ENCODE measurements around the gene APBA1. TPM values are rescaled to one million over a fixed set of nuclear protein-coding genes. Genes with fewer than 3 reads are reported as not detected.

The APBA1 gene
- total RNA-seq, 1 experiment from 2014 or later = 0.25 TPM

GRCh38 chr9:69527454-69527853, 144.7 kb downstream of the APBA1 start:
- no peak for DNase-seq (ENCODE audit: low spot score)

GRCh38 chr9:69526699-69527098, 145.5 kb downstream of the APBA1 start:
- DNase-seq (ENCODE audit: low spot score) = no peak

GRCh38 chr9:69519470-69520240, 152.5 kb downstream of the APBA1 start:
- no peak for DNase-seq (ENCODE audit: low spot score)

GRCh38 chr9:69516353-69517322, 155.5 kb downstream of the APBA1 start:
- no peak for DNase-seq (ENCODE audit: low spot score)

GRCh38 chr9:69515810-69516209, 156.4 kb downstream of the APBA1 start:
- DNase-seq (ENCODE audit: low spot score) = no peak

- no peak for DNase-seq (ENCODE audit: low spot score)
Measured at GRCh38 chr9:69513141-69513820, 158.9 kb downstream of the APBA1 start.

GRCh38 chr9:69504058-69504457, 168.1 kb downstream of the APBA1 start:
- DNase-seq (ENCODE audit: low spot score) = no peak

- no peak for DNase-seq (ENCODE audit: low spot score)
Measured at GRCh38 chr9:69502671-69503301, 169.4 kb downstream of the APBA1 start.

- no peak for DNase-seq (ENCODE audit: low spot score)
Measured at GRCh38 chr9:69500896-69501295, 171.3 kb downstream of the APBA1 start.

GRCh38 chr9:69499959-69500358, 172.2 kb downstream of the APBA1 start:
- DNase-seq (ENCODE audit: low spot score) = no peak

- no peak for DNase-seq (ENCODE audit: low spot score)
Measured at GRCh38 chr9:69499407-69499806, 172.8 kb downstream of the APBA1 start.

GRCh38 chr9:69498470-69498869, 173.7 kb downstream of the APBA1 start:
- DNase-seq (ENCODE audit: low spot score) = no peak

- DNase-seq (ENCODE audit: low spot score) = no peak
Measured at GRCh38 chr9:69497816-69498215, 174.4 kb downstream of the APBA1 start.

GRCh38 chr9:69496846-69497450, 175.2 kb downstream of the APBA1 start:
- DNase-seq (ENCODE audit: low spot score) = no peak

GRCh38 chr9:69495296-69495695, 176.9 kb downstream of the APBA1 start:
- DNase-seq (ENCODE audit: low spot score) = no peak

GRCh38 chr9:69494763-69495162, 177.4 kb downstream of the APBA1 start:
- DNase-seq (ENCODE audit: low spot score) = no peak

- DNase-seq (ENCODE audit: low spot score) = no peak
Measured at GRCh38 chr9:69494208-69494607, 178.0 kb downstream of the APBA1 start.

- no peak for DNase-seq (ENCODE audit: low spot score)
Measured at GRCh38 chr9:69486498-69486897, 185.7 kb downstream of the APBA1 start.

- peak; percentile 43 for DNase-seq (ENCODE audit: low spot score)
Measured at GRCh38 chr9:69485466-69485865, 186.7 kb downstream of the APBA1 start.

GRCh38 chr9:69483886-69484422, 188.2 kb downstream of the APBA1 start:
- DNase-seq (ENCODE audit: low spot score) = no peak

GRCh38 chr9:69476797-69477196, 195.4 kb downstream of the APBA1 start:
- DNase-seq (ENCODE audit: low spot score) = peak; percentile 55
